Peyer's patch (tissue), 4 donors: ENCODE results near the gene CCM2.

Experiments
- CTCF ChIP-seq, 6 experiments: fragments of 450-650 bp in 4 of 6; fragments of 200-600 bp in 2 of 6; sonication (generic) in 1 of 6; IDR thresholded peaks; one replicate each; pipeline ENCODE4 v1.5.1; 2017 to 2019; ENCODE audit warnings: antibody characterized with exemption in 6 of 6, mild to moderate bottlenecking in 3 of 6, moderate library complexity in 1 of 6
- POLR2A ChIP-seq, 2 donors: fragments of 450-650 bp; IDR thresholded peaks; one replicate each; pipeline ENCODE4 v1.5.1; 2017; ENCODE audit warnings: antibody characterized with exemption in 2 of 2, mild to moderate bottlenecking in 2 of 2, moderate library complexity in 2 of 2

GRCh38 chr7:45101748-45102147 is 101.7 kb downstream of the CCM2 start:
- TF ChIP-seq CTCF (IDR thresholded peaks at IDR 0.05) (no peak), POLR2A (IDR thresholded peaks at IDR 0.05) (no peak)
